ENCODE results near the gene RIPOR2. TPM values are rescaled to one million over a fixed set of nuclear protein-coding genes. Genes with fewer than 3 reads are reported as not detected.

The RIPOR2 gene
- polyA plus RNA-seq, 3 donors = 154 to 181 (median 179) TPM

DNA sequence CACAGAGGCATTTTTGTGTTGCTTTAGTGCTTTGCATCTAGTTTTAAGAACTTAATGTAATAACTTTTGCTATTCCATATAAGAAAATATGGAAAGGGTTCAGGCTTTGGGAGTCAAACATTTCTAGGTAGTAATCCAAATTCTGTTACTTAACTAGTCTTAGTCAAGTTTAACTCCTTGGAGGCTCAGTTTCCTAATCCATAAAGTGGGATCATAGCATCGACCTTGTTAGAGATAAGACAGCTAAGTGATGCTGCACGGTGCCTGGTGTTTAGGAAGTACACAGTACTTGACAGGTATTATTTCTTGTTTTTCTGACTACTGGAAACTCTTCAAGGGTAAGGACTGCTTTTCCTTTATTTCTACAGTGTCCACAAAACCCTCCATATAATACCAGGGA, 112.6 kb downstream of the RIPOR2 start:
- Mint-ChIP-seq H3K4me3 (no peak overlapping the region), H3K36me3 (peaks cover 82 to 93% of the 10 kb centered on the region in 2 donors), H3K9me3 (no peaks in the 10 kb centered on the region), H3K27me3 (ENCODE audit: low read depth in 3 of 3) (no peaks in the 10 kb centered on the region), H3K4me1 (no peaks in the 10 kb centered on the region), H3K27ac (no peak overlapping the region)
- H3K9me3 ChIP-seq (replicated peaks in 1 of 2; ENCODE audit: control insufficient read depth in 1 of 2, insufficient read depth in 1 of 2, low read length in 2 of 2) = no peaks in the 10 kb centered on the region
- no peak for DNase-seq
- peaks cover 97 to 100% of the 10 kb centered on the region in 2 donors for H3K36me3 ChIP-seq (replicated peaks in 1 of 2; ENCODE audit: control insufficient read depth in 1 of 2, insufficient read depth in 2 of 2, low read length in 2 of 2)
- no peak overlapping the region for H2AFZ ChIP-seq (ENCODE audit: insufficient read depth, low read depth, low read length, poor library complexity, severe bottlenecking)
- no peaks in the 10 kb centered on the region for H3K79me2 ChIP-seq (ENCODE audit: insufficient read depth, low read length)
- intact Hi-C loops (cut with micrococcal nuclease) = no loop called here
- H3K4me3 ChIP-seq (replicated peaks in 1 of 3; ENCODE audit: low read depth in 2 of 3, low read length in 3 of 3) = no peak overlapping the region
- H3K27me3 ChIP-seq (ENCODE audit: control insufficient read depth in 2 of 2, insufficient read depth in 2 of 2, low read length in 2 of 2) = no peaks in the 10 kb centered on the region
- no peak overlapping the region for H3K27ac ChIP-seq (ENCODE audit: low read depth in 1 of 2, low read length in 2 of 2)
- no CpG with 5 or more reads among the region's 2 CpGs for WGBS (ENCODE audit: insufficient coverage)
- no peak overlapping the region for H3K9ac ChIP-seq (ENCODE audit: insufficient read depth, low read length, poor library complexity, severe bottlenecking)
- H3K4me1 ChIP-seq (ENCODE audit: control insufficient read depth in 1 of 2, insufficient read depth in 2 of 2, low read length in 2 of 2) = no peaks in the 10 kb centered on the region
- TF ChIP-seq, protein P1, sequence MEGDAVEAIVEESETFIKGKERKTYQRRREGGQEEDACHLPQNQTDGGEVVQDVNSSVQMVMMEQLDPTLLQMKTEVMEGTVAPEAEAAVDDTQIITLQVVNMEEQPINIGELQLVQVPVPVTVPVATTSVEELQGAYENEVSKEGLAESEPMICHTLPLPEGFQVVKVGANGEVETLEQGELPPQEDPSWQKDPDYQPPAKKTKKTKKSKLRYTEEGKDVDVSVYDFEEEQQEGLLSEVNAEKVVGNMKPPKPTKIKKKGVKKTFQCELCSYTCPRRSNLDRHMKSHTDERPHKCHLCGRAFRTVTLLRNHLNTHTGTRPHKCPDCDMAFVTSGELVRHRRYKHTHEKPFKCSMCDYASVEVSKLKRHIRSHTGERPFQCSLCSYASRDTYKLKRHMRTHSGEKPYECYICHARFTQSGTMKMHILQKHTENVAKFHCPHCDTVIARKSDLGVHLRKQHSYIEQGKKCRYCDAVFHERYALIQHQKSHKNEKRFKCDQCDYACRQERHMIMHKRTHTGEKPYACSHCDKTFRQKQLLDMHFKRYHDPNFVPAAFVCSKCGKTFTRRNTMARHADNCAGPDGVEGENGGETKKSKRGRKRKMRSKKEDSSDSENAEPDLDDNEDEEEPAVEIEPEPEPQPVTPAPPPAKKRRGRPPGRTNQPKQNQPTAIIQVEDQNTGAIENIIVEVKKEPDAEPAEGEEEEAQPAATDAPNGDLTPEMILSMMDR (IDR thresholded peaks at IDR 0.05) = no peak
- no peak overlapping the region for H3K4me2 ChIP-seq (replicated peaks; ENCODE audit: extremely low read depth, low read length, poor library complexity, severe bottlenecking)
- H4K20me1 ChIP-seq (ENCODE audit: insufficient read depth, low read length) = peaks cover 98% of the 10 kb centered on the region

DNA sequence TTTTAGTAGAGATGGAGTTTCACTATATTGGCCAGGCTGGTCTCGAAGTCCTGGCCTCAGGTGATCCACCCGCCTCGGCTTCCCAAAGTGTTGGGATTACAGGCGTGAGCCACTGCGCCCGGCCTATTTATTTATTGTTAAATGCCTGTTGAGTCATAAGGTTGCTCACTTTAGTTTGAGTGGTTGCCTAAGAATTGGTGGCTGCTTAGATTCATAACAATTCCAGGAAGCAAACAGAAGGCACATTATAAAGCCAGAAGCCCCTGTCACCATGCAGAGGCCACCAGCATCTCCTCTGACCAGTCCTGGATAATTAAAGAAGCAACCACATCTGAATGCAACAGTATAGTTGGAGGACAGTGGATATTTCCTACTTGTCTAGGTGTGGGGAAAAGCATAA, 113.1 kb downstream of the RIPOR2 start:
- peaks cover 98% of the 10 kb centered on the region for H4K20me1 ChIP-seq (ENCODE audit: insufficient read depth, low read length)
- no peak overlapping the region for H3K9ac ChIP-seq (ENCODE audit: insufficient read depth, low read length, poor library complexity, severe bottlenecking)
- H3K9me3 ChIP-seq (replicated peaks in 1 of 2; ENCODE audit: control insufficient read depth in 1 of 2, insufficient read depth in 1 of 2, low read length in 2 of 2) = peaks cover 0 to 4% of the 10 kb centered on the region in 2 donors
- no peak overlapping the region for H2AFZ ChIP-seq (ENCODE audit: insufficient read depth, low read depth, low read length, poor library complexity, severe bottlenecking)
- no peaks in the 10 kb centered on the region for H3K27me3 ChIP-seq (ENCODE audit: control insufficient read depth in 2 of 2, insufficient read depth in 2 of 2, low read length in 2 of 2)
- Mint-ChIP-seq H3K4me3 (no peak overlapping the region), H3K9me3 (no peaks in the 10 kb centered on the region), H3K27me3 (ENCODE audit: low read depth in 3 of 3) (no peaks in the 10 kb centered on the region), H3K36me3 (peaks cover 80 to 93% of the 10 kb centered on the region in 2 donors), H3K27ac (no peak overlapping the region), H3K4me1 (no peaks in the 10 kb centered on the region)
- H3K27ac ChIP-seq (ENCODE audit: low read depth in 1 of 2, low read length in 2 of 2) = no peak overlapping the region
- TF ChIP-seq, protein P1 (IDR thresholded peaks at IDR 0.05) = no peak
- DNase-seq = no peak
- no peaks in the 10 kb centered on the region for H3K4me1 ChIP-seq (ENCODE audit: control insufficient read depth in 1 of 2, insufficient read depth in 2 of 2, low read length in 2 of 2)
- intact Hi-C loops (cut with micrococcal nuclease) = no loop called here
- no peak overlapping the region for H3K4me2 ChIP-seq (replicated peaks; ENCODE audit: extremely low read depth, low read length, poor library complexity, severe bottlenecking)
- 92% methylated on average over 6 of the region's 6 CpGs for WGBS (ENCODE audit: insufficient coverage)
- no peaks in the 10 kb centered on the region for H3K79me2 ChIP-seq (ENCODE audit: insufficient read depth, low read length)
- H3K36me3 ChIP-seq (replicated peaks in 1 of 2; ENCODE audit: control insufficient read depth in 1 of 2, insufficient read depth in 2 of 2, low read length in 2 of 2) = peaks cover 97 to 100% of the 10 kb centered on the region in 2 donors
- no peak overlapping the region for H3K4me3 ChIP-seq (replicated peaks in 1 of 3; ENCODE audit: low read depth in 2 of 3, low read length in 3 of 3)

Measured in CD14-positive monocyte (primary cell).